LNCAP (cell line): ENCODE data around the gene IHH.

ENCODE experiments used
- CTCF ChIP-seq: fragments of 450-650 bp; IDR thresholded peaks from 2 replicates; pipeline ENCODE4 v1.5.1; 2017; ENCODE audit warnings: mild to moderate bottlenecking

Gene IHH

GRCh38 chr2:219073413-219074129 is 12.8 kb upstream of the IHH start:
- peak; percentile 64 for TF ChIP-seq CTCF

- TF ChIP-seq CTCF = no peak
Observed at GRCh38 chr2:219072741-219073250, 12.1 kb upstream of the IHH start.

- TF ChIP-seq CTCF = no peak
Observed at GRCh38 chr2:219071131-219071816, 10.6 kb upstream of the IHH start.

GRCh38 chr2:219065484-219065883 is 4.8 kb upstream of the IHH start:
- TF ChIP-seq CTCF = no peak

- no peak for TF ChIP-seq CTCF
Observed at GRCh38 chr2:219062081-219062480, 1.4 kb upstream of the IHH start.

GRCh38 chr2:219059725-219060682 is 717 bp downstream of the IHH start:
- no peak for TF ChIP-seq CTCF

- TF ChIP-seq CTCF = no peak
Observed at GRCh38 chr2:219059375-219059724, 1.4 kb downstream of the IHH start.
